COLO668 (cell line): ENCODE data around the gene UPF3A.

ENCODE experiments used
- DNase-seq: peaks from one replicate; lab custom pipeline; 2025; ENCODE audit not compliant: unreplicated experiment; lab: John Stamatoyannopoulos, UW

The UPF3A gene

DNA sequence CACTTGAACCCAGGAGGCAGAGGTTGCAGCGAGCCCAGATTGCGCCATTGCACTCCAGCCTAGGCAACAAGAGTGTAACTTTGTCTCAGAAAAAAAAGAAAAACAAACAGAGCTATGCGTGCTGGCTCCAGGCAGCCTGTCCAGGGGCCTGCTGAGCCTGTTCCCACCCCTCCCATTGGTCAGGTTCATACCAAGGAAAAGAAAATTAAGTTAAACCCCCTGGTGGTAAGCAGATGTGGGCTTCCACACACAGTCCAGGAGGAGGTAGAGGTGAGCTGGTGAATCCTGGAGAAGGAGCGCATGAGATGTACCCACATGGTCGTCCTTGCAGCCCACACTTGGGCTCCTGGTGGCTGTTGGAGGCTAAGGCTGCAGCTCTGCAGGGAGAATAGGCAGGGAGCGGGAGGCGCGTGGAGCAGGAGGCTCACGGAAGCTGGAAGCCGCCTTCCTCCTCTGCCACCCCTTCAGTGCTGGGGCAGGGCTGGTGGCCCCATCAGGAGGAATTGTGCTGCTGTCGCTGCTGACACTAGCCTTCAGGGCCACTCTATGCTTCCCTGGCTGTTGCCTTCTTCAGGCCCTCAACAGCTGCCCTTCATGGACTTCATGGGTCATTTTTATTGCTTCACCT, 22.4 kb downstream of the UPF3A start:
- DNase-seq = no peak

DNA sequence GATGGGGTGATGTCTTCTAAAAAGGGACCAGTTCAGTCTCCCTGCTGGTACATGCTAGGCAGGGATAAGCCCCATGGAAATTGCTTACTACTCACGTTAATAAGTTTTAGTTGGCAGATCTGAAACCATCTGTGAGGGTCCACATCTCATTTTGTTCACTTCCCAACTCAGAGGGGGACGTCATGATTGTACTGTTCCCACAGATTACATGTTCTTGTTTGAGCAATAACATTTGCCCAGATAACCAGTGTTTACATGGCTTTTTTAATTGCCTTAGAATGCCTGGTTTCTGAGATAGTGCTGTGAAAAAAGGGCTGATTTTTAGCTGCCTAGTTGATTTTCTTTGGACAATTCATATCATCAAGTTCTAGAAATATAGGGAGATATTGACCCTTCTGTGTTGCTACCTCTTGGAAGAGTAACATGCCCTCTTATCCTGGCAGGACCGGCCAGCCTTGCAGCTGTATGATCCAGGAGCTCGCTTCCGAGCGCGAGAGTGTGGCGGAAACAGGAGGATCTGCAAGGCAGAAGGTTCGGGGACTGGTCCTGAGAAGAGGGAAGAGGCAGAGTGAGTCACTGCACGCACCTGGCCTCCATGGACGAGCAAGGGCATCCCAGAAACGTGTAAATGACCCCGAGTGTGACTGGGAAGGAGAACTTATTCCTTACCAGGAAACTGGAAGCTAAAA, 23.1 kb downstream of the UPF3A start:
- DNase-seq = no peak

DNA sequence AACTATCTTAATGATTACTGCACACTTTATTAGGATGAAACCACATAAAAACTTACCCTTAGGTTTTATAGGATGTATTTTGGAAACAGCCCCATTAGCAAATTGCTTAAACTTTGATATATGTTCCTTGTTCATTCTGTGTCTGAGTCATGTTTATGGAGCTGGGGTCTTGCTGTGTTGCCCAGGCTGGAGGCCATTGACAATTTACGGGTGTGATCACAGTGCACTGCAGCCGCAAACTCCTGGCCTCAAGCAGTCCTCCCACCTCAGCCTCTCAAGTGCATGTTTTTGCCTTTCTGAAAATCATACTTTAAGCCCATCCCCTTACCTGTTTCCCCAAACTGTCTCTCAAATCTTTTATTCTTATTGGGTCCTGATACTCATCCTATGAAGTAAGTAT, 27.7 kb downstream of the UPF3A start:
- no peak for DNase-seq

DNA sequence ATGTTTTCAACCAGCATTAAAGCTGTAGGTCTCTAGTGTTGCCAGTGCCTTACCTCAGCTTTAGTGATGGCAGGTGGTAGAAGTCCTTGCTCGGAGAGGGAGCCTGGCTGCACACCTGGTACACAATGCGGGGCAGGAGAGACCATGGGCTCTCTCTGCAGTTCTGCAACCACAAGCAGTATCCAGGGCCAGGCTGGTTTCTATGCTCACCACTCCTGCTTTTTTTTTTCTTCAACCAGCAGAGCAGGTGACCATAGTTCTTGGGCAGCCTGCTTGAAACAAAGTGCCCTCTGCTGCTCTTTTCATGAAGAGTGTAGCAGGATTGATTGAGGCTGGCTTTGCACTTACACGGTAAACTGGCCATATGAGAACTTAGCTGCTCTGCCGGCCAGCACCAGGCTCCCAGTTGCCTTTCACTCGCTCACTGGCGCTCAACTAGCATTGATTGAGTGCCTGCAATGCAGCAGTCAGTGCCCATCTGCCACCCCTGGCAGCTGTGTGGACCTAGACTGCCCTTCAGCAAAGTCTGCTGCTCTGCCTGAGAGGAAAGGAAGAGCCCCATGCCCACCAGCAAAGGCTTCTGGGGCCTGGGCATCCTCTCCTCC, 28.5 kb downstream of the UPF3A start:
- DNase-seq = peak; percentile 77

DNA sequence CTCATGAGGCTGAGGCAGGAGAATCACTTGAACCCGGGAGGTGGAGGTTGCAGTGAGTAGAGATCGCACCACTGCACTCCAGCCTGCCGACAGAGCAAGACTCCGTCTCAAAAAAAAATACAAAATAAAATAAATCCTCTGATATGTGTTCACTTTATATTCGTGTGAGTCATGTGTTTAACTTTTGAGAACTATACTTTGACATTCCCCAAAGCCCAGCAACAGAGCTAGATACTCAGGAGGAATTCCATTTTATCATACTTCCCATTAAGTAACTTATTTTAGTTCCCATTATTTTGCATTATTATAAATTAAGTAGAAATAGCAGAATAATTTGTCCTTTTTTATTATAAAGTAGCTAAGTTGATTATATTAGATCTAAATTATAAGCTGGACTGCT, 29.6 kb downstream of the UPF3A start:
- DNase-seq = no peak

DNA sequence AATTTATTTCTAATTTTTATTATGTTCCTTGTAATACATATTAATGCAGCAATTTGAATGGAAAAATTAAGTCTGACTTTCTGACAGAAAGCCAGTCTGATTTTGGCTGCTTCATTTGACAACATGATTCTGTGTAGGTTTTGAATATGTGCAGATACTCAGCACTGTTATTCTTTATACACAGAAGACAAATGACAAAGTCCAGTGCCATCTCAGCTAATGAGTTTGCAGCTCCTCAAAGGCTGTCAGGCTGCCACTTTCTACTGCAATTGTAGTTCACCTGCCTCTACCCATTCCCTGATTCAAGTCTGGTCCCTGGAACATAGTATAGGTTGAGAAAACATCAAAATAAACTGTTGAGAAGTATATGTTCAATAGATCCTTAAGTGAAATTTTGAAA, 30.0 kb downstream of the UPF3A start:
- no peak for DNase-seq

DNA sequence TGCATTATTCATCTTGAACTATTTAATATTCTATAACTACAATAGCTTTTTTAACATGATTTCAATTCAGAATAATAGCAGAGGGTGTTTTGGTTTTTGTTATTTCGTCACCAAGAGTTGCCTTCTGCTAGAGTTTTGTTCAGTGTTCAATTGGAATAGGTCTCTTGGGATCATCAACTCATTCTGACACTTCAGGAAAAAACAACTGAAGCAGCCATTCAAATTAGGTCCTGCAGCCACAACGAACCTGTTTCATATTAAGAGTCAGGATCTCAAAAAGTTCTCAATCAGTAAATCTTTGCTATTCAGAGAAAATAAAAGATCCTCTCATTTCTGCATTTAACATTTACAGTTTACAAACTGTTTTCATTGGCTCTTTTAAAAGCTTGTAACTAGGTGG, 30.5 kb downstream of the UPF3A start:
- DNase-seq = no peak

DNA sequence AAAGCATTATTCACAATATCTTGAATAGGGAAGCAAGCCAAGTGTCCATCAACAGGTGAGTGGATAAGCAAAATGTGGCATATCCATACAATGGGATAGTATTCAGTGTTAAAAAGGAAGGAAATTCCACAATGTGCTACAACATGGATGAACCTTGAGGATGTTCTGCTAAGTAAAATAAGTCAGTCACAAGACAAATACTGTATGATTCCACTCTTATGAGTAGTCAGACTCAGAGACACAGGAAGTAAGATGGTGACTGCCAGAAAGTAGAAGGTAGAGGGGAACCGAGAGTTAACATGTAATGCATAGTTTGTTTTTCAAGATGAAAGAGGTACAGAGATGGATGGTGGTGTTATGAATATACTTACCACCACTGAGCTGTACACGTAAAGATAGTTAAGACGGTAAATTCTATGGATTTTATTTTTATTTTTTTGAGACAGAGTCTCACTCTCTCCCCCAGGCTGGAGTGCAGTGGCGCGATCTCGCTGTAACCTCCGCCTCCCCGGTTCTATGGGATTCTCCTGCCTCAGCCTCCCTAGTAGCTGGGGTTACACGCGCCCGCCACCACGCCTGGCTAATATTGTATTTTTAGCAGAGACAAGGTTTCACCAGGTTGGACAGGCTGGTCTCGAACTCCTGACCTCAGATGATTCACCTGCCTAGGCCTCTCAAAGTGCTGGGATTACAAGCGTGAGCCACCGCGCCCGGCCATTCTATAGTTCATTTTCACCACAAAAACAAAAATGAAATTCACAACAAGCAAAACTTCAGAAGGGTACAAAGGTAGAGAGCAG, 31.9 kb downstream of the UPF3A start:
- no peak for DNase-seq

DNA sequence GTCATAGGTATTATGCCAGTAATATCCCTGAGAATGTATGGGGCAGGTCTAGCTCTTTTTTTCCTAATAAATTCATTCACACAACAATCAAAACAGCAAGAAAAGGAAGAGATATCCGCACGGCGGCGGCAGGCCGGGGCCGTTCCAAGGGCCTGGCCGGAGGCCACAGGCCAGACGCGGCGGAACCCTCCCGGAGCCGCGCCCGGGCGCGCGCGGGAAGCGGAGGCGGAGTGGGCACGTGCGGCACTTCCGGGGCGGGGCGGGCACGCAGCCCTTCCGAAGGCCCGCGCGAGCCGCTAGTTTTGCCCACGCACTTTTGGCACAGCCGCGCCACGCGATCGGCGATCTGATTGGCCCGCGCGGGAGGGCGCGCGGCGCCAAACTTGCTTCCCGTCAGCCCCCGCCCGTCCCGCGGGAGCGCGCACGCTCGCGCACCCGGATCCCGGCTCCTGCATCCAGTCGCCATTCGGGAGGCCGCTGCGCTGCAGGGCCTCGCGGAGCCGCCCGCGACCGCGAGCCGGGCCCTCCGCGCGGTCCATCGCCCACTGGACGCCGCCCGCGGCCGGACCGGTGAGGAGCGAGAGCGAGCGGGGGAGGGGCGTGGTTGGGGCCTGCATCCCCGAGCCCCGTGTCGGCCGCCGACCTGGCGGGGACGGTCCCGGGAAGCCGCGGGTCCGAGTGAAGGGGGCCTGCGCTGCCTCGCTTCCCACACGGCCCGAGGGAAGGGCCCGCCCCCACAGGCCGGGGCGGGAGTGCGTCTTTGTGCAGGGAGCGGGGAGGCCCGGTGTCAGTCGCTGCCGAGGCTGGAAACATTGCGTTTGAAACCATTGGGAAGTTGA, 32.9 kb downstream of the UPF3A start, which contains the start of gene CHAMP1:
TSS of gene CHAMP1 (plus strand) at position 430 of the 839 bp plus-strand sequence. CDS start 9,340 bp downstream, outside the sequence.
- peak; percentile 100 for DNase-seq

DNA sequence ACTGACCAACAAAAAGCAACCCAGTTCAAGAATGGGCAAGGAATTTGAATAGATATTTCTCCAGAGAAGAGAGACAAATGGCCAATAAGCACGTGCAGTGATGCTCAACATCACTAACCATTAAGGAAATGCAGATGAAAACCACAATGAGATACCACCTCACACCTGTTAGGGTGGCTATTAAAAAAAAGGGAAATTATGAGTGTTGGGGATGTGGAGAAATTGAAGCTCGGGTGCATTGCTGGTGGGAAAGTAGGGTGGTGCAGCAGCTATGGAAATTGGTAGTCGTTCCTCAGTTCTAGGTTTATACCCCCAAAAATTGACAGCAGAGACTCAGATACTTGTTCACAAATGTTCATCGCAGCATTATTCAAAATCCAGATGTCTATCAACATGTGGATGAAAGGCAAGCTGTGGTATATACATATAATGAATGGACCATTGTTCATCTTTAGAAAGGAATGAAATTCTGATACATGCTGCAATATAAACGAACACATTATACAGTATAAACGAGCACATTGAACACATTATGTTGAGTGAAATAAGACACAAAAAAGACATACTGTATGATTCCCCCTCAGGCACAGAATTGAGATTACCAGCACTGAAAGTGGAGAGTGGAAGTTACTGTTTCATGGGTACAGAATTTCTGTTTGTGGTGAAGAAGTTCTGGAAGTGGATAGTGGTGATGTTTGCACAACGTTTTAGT, 33.8 kb downstream of the UPF3A start:
- DNase-seq = no peak

DNA sequence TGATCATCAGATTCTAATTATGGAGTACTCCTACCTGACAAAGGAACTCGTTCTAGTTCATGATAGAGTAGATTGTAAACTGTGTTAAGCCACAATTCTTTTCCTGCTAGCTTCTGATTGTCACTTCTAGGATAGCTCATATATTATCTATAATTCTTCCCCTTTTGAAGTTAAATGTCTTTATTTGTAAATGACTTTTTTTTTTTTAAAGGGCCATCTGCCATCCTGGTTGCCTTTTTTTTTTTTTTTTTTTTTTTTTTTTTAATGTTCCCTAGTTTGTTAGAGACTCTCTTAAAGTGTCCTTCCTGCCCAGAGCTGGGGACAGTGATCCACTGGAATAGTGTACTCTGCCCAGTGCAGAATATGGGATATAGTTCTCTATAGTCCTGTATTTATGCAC, 37.2 kb downstream of the UPF3A start:
- DNase-seq = no peak

DNA sequence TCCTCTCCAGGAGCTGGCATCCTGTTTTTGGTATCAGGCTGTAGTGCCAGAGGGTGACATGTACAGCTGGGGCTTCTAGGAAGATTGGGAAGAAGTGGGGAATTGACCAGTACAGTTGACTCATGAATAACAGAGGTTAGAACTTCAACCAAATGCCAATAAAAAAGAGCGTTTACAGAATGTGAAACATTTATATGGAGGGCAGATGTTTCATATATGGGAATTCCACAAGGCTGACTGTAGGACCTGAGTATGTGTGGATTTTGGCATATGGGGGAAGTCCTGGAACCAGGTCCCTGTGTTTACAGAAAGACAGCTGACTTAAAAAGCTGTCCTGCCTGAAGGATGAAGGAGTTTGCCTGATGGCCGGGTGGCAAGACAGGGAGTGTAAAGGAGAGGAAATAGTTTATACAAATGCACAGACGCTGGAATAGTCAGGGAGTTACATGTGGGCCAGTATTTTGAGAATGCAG, 38.1 kb downstream of the UPF3A start:
- DNase-seq = no peak

DNA sequence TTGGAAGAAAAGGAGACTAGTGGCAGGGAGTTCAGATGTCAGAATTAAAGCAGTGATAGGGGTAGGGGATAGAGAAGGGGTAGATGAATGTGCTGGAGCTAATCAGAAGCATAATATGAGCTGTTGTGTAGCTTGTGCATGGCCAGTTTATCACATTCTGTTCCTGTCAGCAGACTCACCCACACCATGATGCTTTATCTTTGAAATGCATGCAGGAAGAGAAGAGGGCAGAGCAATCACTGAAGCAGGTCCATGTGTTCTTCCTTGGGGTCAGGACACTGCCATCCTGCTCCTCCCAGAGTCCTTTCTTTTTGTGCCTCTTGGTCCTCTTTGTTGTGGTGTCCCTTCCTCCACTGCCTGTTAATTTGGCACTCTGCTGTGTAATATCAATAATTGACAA, 38.7 kb downstream of the UPF3A start:
- DNase-seq = no peak

DNA sequence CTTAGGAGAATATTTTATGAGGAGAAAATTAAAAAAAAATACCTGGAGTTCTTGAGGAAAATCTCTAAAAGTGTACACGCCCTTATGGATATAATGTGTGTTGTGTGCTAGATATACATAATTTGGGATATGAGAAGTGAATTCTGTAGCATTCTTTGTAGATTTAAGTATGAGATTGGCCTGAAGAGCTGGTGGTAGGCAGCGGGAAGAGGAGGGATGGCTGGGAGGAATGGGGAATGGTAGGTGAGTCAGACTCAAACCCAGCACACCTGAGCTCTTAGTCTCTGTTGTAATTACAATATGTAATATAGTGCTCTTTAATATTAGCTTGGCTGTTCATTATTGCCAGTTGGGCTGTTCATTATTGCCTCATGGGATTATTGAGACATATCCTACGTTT, 39.9 kb downstream of the UPF3A start:
- DNase-seq = no peak

DNA sequence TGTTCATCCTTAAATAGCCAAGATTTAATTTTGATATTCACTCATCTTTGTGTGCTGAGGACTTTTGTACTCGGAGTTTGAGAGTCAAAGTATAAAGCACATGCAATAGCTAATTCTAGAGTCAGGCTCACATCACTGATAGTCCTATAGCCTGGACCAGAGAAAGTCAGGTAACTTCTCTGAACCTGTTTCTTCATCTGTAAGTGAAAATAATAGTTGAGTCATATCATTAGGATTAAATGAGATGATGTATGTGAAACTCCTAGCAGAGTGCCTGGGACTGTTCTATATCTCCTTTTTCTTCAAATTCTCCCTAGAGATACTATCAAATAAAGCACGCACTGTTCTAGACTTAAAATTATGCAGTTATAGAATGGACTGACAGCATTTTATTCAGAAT, 41.9 kb downstream of the UPF3A start:
- DNase-seq = no peak

DNA sequence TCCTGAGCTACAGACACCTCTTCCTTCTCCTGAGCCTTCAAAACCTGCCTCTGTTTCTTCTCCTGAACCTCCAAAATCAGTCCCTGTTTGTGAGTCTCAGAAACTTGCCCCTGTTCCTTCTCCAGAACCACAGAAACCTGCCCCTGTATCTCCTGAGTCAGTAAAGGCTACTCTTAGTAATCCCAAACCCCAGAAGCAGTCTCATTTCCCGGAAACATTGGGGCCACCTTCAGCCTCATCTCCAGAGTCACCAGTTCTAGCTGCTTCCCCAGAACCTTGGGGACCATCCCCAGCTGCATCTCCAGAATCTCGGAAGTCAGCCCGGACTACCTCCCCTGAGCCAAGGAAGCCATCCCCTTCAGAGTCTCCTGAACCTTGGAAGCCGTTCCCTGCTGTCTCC, 42.9 kb downstream of the UPF3A start:
- no peak for DNase-seq

DNA sequence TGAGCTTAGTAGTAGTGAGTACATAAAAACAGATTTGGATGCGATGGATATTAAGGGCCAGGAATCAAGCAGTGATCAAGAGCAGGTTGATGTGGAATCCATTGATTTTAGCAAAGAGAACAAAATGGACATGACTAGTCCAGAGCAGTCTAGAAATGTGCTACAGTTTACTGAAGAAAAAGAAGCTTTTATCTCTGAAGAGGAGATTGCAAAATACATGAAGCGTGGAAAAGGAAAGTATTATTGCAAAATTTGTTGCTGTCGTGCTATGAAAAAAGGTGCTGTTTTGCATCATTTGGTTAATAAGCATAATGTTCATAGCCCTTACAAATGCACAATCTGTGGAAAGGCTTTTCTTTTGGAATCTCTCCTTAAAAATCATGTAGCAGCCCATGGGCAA, 44.3 kb downstream of the UPF3A start:
- DNase-seq = no peak

DNA sequence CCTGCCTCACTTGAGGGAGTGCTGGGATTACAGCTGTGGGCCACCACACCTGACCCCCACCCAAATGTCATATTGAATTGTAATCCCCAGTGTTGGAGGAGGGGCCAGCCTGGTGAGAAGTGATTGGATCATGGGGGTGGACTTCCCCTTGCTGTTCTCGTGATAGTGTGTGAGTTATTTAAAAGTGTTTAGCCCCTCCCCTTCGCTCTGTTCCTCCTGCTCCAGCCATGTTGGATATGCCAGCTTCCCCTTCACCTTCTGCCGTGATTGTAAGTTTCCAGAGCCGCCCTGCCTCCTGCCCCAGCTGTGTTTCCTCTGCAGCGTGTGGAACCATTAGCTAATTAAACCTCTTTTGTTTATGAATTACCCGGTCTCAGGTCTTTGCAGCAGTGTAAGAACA, 46.6 kb downstream of the UPF3A start:
- DNase-seq = no peak

DNA sequence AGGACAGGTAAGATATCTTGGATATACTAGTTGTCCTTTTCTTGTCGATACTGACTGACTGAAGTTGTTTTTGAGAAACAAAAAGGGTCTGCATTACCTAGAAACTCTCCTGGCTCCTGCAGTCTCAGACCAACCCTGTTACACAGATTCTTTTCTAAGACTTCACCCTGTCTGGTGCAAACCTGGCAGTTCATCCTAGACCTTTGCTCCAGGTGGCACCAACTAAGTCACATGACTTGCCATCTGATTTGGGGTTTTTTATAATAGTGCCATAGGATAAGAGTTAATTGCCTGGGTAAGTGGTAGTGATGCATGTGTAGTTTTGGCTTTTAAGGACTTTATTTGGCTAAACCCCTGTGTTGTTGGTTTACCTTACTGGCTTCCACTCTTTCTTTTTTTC, 47.2 kb downstream of the UPF3A start:
- no peak for DNase-seq

DNA sequence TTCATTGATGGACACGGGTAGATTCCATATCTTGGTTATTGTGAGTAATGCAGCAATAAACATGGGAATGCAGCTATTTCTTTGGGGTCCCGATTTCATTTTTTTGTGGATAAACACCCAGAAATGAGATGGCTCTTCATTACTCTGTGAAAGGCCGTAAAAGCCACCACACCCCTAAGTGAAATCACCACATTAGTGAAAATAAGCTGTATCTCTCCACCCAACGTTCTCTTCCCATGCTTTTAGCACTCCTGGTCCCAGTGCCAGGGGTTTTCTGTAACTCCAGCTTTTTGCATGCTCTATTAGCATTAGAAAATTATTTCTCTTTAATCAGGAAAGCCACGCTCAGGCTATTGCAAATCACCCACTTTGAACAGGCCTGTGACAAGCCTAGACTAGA, 48.7 kb downstream of the UPF3A start:
- DNase-seq = no peak
